Calu3 (cell line): ENCODE results near the gene RASSF6. TPM values are rescaled to one million over a fixed set of nuclear protein-coding genes. Genes with fewer than 3 reads are reported as not detected.
A peak's percentile ranks its signal among the peaks of the same experiment; 100 is the strongest.

Experiments used
- BruUV-seq: library from RNA; stranded (reverse); fragments of 400-500 nt; replicated peaks from 2 replicates; lab custom pipeline; 2021; lab: Mats Ljungman, UMichigan
- CTCF ChIA-PET: fragments of 300-600 bp; sonication (Branson Sonifier 250); formaldehyde crosslinking; loops from one replicate; lab custom pipeline; 2022; ENCODE audit warnings: antibody characterized with exemption; lab: Charles Lee
- DNase-seq: peaks from one replicate; pipeline ENCODE4 v3.0.0; 2022
- H3K27ac Mint-ChIP-seq: one replicate; pipeline ENCODE4 v1.8.0; 2022; ENCODE audit warnings: mixed read lengths; ENCODE audit not compliant: unreplicated experiment
- H3K27me3 Mint-ChIP-seq: one replicate; pipeline ENCODE4 v1.8.0; 2022; ENCODE audit warnings: mixed read lengths; ENCODE audit not compliant: unreplicated experiment
- H3K36me3 Mint-ChIP-seq: one replicate; pipeline ENCODE4 v1.8.0; 2022; ENCODE audit warnings: mild to moderate bottlenecking, moderate library complexity, mixed read lengths; ENCODE audit not compliant: insufficient read depth, unreplicated experiment
- H3K4me1 Mint-ChIP-seq: one replicate; pipeline ENCODE4 v1.8.0; 2022; ENCODE audit warnings: mild to moderate bottlenecking, low read depth, mixed read lengths; ENCODE audit not compliant: unreplicated experiment
- H3K4me3 Mint-ChIP-seq: one replicate; pipeline ENCODE4 v1.8.0; 2022; ENCODE audit warnings: mild to moderate bottlenecking, low read depth, moderate library complexity, mixed read lengths; ENCODE audit not compliant: unreplicated experiment
- H3K9me3 Mint-ChIP-seq: one replicate; pipeline ENCODE4 v1.8.0; 2022; ENCODE audit warnings: low read depth, mixed read lengths; ENCODE audit not compliant: unreplicated experiment
- CTCF ChIP-seq: fragments of 200-600 bp; IDR thresholded peaks from one replicate; pipeline ENCODE4 v1.8.0; 2022; ENCODE audit warnings: antibody characterized with exemption; ENCODE audit not compliant: unreplicated experiment
- intact Hi-C: fragments of 100-400 bp; cut with micrococcal nuclease; formaldehyde crosslinking; loops from one replicate; pipeline ENCODE4 v1.10.0; 2022; ENCODE audit not compliant: unreplicated experiment
- total RNA-seq: library from RNA; stranded (reverse); gene quantifications from 2 replicates; pipeline ENCODE4 v1.2.3, GENCODE V29; 2022

Gene RASSF6
- total RNA-seq, 1 experiment from 2014 or later = 12.8 TPM

GRCh38 chr4:73612032-73612431 is 8.2 kb downstream of the RASSF6 start:
- peak overlapping the region; percentile 68 for H3K27ac Mint-ChIP-seq
- CTCF ChIA-PET = interaction anchor here (0.7 kb wide), 1 partner anchor 523 kb away, joined by 3 read pairs; no protein-coding TSS in a partner anchor
- no peak for TF ChIP-seq CTCF
- H3K9me3 Mint-ChIP-seq = no peaks in the 10 kb centered on the region
- no peak for DNase-seq
- peaks cover 63% of the 10 kb centered on the region for H3K4me1 Mint-ChIP-seq
- H3K27me3 Mint-ChIP-seq = no peaks in the 10 kb centered on the region
- BruUV-seq = no TSS peak
- H3K36me3 Mint-ChIP-seq = peaks cover 48% of the 10 kb centered on the region
- no peak overlapping the region for H3K4me3 Mint-ChIP-seq
- intact Hi-C loops = no loop called here

- H3K9me3 Mint-ChIP-seq = no peaks in the 10 kb centered on the region
- H3K27me3 Mint-ChIP-seq = no peaks in the 10 kb centered on the region
- H3K27ac Mint-ChIP-seq = peak overlapping the region; percentile 68
- H3K4me1 Mint-ChIP-seq = peaks cover 64% of the 10 kb centered on the region
- no peak for TF ChIP-seq CTCF
- peak overlapping the region; percentile 22 for H3K4me3 Mint-ChIP-seq
- intact Hi-C loops = no loop called here
- CTCF ChIA-PET = interaction anchor here (0.6 to 1.1 kb wide), 2 partner anchors 10 to 253 kb away, joined by 3 read pairs; no protein-coding TSS in a partner anchor
- no TSS peak for BruUV-seq
- no peak for DNase-seq
- H3K36me3 Mint-ChIP-seq = peaks cover 54% of the 10 kb centered on the region
These were observed 10.5 kb downstream of the RASSF6 start for GRCh38 chr4:73609706-73610105.

- DNase-seq = no peak
- no TSS peak for BruUV-seq
- peak overlapping the region; percentile 68 for H3K27ac Mint-ChIP-seq
- peaks cover 46% of the 10 kb centered on the region for H3K36me3 Mint-ChIP-seq
- H3K9me3 Mint-ChIP-seq = no peaks in the 10 kb centered on the region
- H3K27me3 Mint-ChIP-seq = no peaks in the 10 kb centered on the region
- no peak overlapping the region for H3K4me3 Mint-ChIP-seq
- H3K4me1 Mint-ChIP-seq = peaks cover 59% of the 10 kb centered on the region
- TF ChIP-seq CTCF = no peak
- intact Hi-C loops = no loop called here
- CTCF ChIA-PET = interaction anchor here (0.6 to 1.1 kb wide), 2 partner anchors 9 to 254 kb away, joined by 3 read pairs; no protein-coding TSS in a partner anchor
These were observed 11.3 kb downstream of the RASSF6 start for GRCh38 chr4:73608689-73609594.

- no peaks in the 10 kb centered on the region for H3K9me3 Mint-ChIP-seq
These were observed 12.7 kb downstream of the RASSF6 start for GRCh38 chr4:73607375-73608033.

More at GRCh38 chr4:73607375-73608033, 12.7 kb downstream of the RASSF6 start:
- CTCF ChIA-PET = interaction anchor here (0.6 to 0.7 kb wide), 2 partner anchors 14 to 127 kb away, joined by 4 to 5 read pairs; no protein-coding TSS in a partner anchor
- Mint-ChIP-seq H3K27me3 (no peaks in the 10 kb centered on the region), H3K27ac (peak overlapping the region; percentile 82), H3K4me3 (peak overlapping the region; percentile 30), H3K4me1 (peaks cover 53% of the 10 kb centered on the region), H3K36me3 (peaks cover 38% of the 10 kb centered on the region)
- TF ChIP-seq CTCF = no peak
- no peak for DNase-seq
- intact Hi-C loops = no loop called here
- BruUV-seq = no TSS peak
